Testis (tissue), 3 donors: ENCODE data around the gene NME2. TPM values are rescaled to one million over a fixed set of nuclear protein-coding genes. Genes with fewer than 3 reads are reported as not detected.

Source experiments
- DNase-seq: peaks from one replicate; pipeline ENCODE4 v3.0.0-alpha.2; 2019
- H3K27ac ChIP-seq, 2 donors: fragments of 200-600 bp; sonication (generic); one replicate each; pipeline ENCODE4 v1.5.1; 2019
- H3K27me3 ChIP-seq: fragments of 200-600 bp; sonication (generic); one replicate; pipeline ENCODE4 v1.5.1; 2019
- H3K36me3 ChIP-seq: fragments of 200-600 bp; sonication (generic); one replicate; pipeline ENCODE4 v1.5.1; 2017; ENCODE audit warnings: low read depth; ENCODE audit errors: missing control alignments
- H3K4me1 ChIP-seq: fragments of 200-600 bp; sonication (generic); one replicate; pipeline ENCODE4 v1.5.1; 2019
- H3K4me3 ChIP-seq, 2 donors: fragments of 200-600 bp; sonication (generic); one replicate each; pipeline ENCODE4 v1.5.1; 2017 to 2019
- H3K9me3 ChIP-seq: fragments of 200-600 bp; sonication (generic); one replicate; pipeline ENCODE4 v1.5.1; 2017
- CTCF ChIP-seq, 3 experiments: fragments of 450-650 bp in 2 of 3; fragments of 200-600 bp in 1 of 3; sonication (generic) in 1 of 3; IDR thresholded peaks; one replicate each; pipeline ENCODE4 v1.5.1; 2016 to 2019; ENCODE audit warnings: antibody characterized with exemption in 3 of 3, mild to moderate bottlenecking in 2 of 3, moderate library complexity in 1 of 3
- POLR2A ChIP-seq: fragments of 450-650 bp; IDR thresholded peaks from one replicate; pipeline ENCODE4 v1.6.1; 2017; ENCODE audit warnings: antibody characterized with exemption, mild to moderate bottlenecking, moderate library complexity
- WGBS, 2 donors: methylation state at CpG; one replicate each; pipeline ENCODE4 v1.1.5; 2018; 5-methylcytosine and 5-hydroxymethylcytosine counted together
- intact Hi-C: fragments of 100-400 bp; cut with DNase I; formaldehyde crosslinking; loops from one replicate; pipeline ENCODE4 v1.15.1; 2023; ENCODE audit warnings: low total_unique reads
- polyA plus RNA-seq: library from polyadenylated mRNA; stranded (reverse); fragments of 350-450 nt; fragmentation: Illumina TruSeq; extraction: RNeasy Lipid Tissue Mini Kit (QIAGEN cat#74804); gene quantifications from one replicate; pipeline ENCODE4 v1.2.3, GENCODE V29; 2014; ENCODE audit warnings: low read depth, low replicate concordance; ENCODE audit not compliant: insufficient read depth
- total RNA-seq, 2 donors: library from RNA; depleted of rRNA; stranded (reverse); fragments of >200 nt; gene quantifications; one replicate each; pipeline ENCODE4 v1.2.3, GENCODE V29; 2016

Gene NME2
- total and polyA plus RNA-seq, 3 donors from 2014 or later: 105 to 196 (median 169) TPM

GRCh38 chr17:51214920-51215319, 48.7 kb downstream of the NME2 start:
- WGBS, 2 donors: 92 to 93% methylated on average over 1 of the region's 1 CpG
- Histone ChIP-seq H3K9me3 (no peaks in the 10 kb centered on the region), H3K4me1 (no peaks in the 10 kb centered on the region), H3K27me3 (no peaks in the 10 kb centered on the region), H3K36me3 (no peaks in the 10 kb centered on the region), H3K27ac (no peak overlapping the region), H3K4me3 (no peak overlapping the region)
- no peak for DNase-seq
- intact Hi-C loops: no loop called here
- no peak for TF ChIP-seq CTCF (IDR thresholded peaks at IDR 0.05)
- TF ChIP-seq POLR2A: no peak

GRCh38 chr17:51217946-51218345, 51.7 kb downstream of the NME2 start:
- WGBS, 2 donors: 97 to 100% methylated on average over 1 of the region's 1 CpG
- no peak for TF ChIP-seq POLR2A
- no peak for TF ChIP-seq CTCF (IDR thresholded peaks at IDR 0.05)
- Histone ChIP-seq H3K36me3 (no peaks in the 10 kb centered on the region), H3K4me3 (no peak overlapping the region), H3K27me3 (no peaks in the 10 kb centered on the region), H3K9me3 (no peaks in the 10 kb centered on the region), H3K4me1 (no peaks in the 10 kb centered on the region), H3K27ac (no peak overlapping the region)
- DNase-seq: no peak
- intact Hi-C loops: no loop called here

GRCh38 chr17:51221322-51221721, 55.1 kb downstream of the NME2 start:
- H3K9me3 ChIP-seq: no peaks in the 10 kb centered on the region
- H3K4me1 ChIP-seq: no peaks in the 10 kb centered on the region
- H3K27ac ChIP-seq: no peak overlapping the region
- H3K4me3 ChIP-seq: no peak overlapping the region
- no peak for DNase-seq
- TF ChIP-seq POLR2A: no peak
- TF ChIP-seq CTCF (IDR thresholded peaks at IDR 0.05): no peak
- WGBS, 2 donors: 88 to 91% methylated on average over 4 of the region's 4 CpGs
- intact Hi-C loops: no loop called here
- no peaks in the 10 kb centered on the region for H3K36me3 ChIP-seq
- no peaks in the 10 kb centered on the region for H3K27me3 ChIP-seq

Other genes starting within 250 kb of the NME2 start
- gene SPAG9, start 45.5 kb upstream of the NME2 start, total RNA-seq: 100 to 1,000 TPM; 157 to 165 TPM
- 159 TPM for gene SPAG9, start 45.5 kb upstream of the NME2 start, polyA plus RNA-seq
- gene NME1, start 12.9 kb upstream of the NME2 start, total RNA-seq: 10 to 100 TPM; 37.3 to 53.7 TPM
- gene NME1, start 12.9 kb upstream of the NME2 start, polyA plus RNA-seq: 52.3 TPM
- 10 to 100 TPM; 49.1 to 68.3 TPM for gene MBTD1, start 93.6 kb downstream of the NME2 start, total RNA-seq
- gene MBTD1, start 93.6 kb downstream of the NME2 start, polyA plus RNA-seq: 55.2 TPM
- gene UTP18, start 94.1 kb downstream of the NME2 start, total RNA-seq: 10 to 100 TPM; 59.2 to 71.2 TPM
- gene UTP18, start 94.1 kb downstream of the NME2 start, polyA plus RNA-seq: 129 TPM